Measurements from ENCODE around the gene DDX50.
A peak's percentile ranks its signal among the peaks of the same experiment; 100 is the strongest.

The DDX50 gene

DNA sequence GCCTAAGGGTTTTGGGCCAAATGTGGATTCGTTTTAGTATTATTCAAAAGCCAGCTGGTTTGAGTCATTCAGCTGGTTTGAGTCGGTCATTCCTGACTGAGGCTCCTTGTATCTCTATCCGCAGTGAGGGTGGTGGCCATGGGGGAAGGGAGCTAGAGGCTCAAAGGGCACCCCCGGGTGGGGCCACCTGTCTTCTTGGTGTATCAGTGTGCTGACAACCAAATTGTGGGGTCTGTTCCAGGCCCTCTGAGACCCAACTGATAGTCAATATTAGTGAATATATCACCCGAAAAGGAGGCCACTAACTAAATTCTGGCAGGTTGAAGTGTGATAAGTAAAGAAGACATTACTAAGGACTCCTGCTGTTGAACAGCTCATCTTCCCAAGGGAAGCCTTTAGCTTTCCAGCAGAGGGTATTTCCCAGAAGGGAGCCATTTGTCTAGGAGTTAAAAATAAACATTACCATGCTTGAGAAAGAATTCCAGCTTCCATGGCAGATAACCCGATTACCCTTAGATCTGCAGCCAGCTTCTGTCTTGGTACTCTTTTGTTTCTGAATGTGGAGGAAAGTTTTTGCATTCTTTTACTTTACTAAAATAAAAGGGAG is 29.9 kb upstream of the DDX50 start:
- Histone ChIP-seq H3K4me3 (ENCODE audit: severe bottlenecking) (no peak overlapping the region), H3K4me1 (ENCODE audit: insufficient read depth, poor library complexity, severe bottlenecking) (no peaks in the 10 kb centered on the region), H3K27ac (ENCODE audit: poor library complexity, severe bottlenecking) (no peak overlapping the region), H3K9me3 (ENCODE audit: severe bottlenecking) (no peaks in the 10 kb centered on the region), H3K27me3 (ENCODE audit: insufficient read depth, poor library complexity, severe bottlenecking) (no peaks in the 10 kb centered on the region), H3K36me3 (ENCODE audit: low read depth) (no peaks in the 10 kb centered on the region)
- DNase-seq (ENCODE audit: low spot score) (no peak), ATAC-seq (ENCODE audit: low read depth) (no peak)
- TF ChIP-seq CTCF (IDR thresholded peaks at IDR 0.05; ENCODE audit: poor library complexity, severe bottlenecking), result no peak

DNA sequence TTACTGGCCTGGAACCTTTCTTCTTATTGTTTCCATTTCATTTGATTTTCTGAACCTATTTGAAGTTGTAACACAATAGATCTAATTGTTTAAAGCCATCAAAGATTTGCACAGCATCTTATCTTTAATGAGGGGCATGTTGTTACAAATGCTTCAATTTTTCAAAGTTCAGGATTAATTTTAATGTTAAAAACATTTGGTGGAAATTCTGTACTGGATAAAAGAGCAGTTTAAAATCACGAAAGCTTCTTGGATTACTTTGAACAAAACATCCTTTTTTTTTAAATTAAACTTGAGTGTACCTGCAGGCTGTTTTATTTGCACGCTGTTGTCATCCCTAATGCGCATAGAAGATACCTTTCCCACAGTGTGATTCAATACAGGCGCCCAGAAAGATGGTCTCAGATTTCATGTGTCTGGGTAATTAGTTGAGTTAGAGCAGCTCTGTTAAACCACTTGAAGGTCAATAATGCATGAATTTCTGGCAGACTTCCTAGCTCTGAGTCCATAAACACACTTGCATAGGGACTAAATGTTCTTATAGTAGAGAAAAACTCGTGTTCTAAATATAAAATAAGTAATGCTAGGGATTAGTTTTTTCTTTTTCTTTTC is 29.3 kb upstream of the DDX50 start:
- ATAC-seq (ENCODE audit: low read depth), result 0 out of 3 replicates have a peak, but pooled peaks have one; percentile 44
- no peak for TF ChIP-seq CTCF (IDR thresholded peaks at IDR 0.05; ENCODE audit: poor library complexity, severe bottlenecking)
- no peaks in the 10 kb centered on the region for H3K36me3 ChIP-seq (ENCODE audit: low read depth)
- no peaks in the 10 kb centered on the region for H3K27me3 ChIP-seq (ENCODE audit: insufficient read depth, poor library complexity, severe bottlenecking)
- no peaks in the 10 kb centered on the region for H3K9me3 ChIP-seq (ENCODE audit: severe bottlenecking)
- DNase-seq (ENCODE audit: low spot score), result no peak
- H3K4me1 ChIP-seq (ENCODE audit: insufficient read depth, poor library complexity, severe bottlenecking), result no peaks in the 10 kb centered on the region
- no peak overlapping the region for H3K4me3 ChIP-seq (ENCODE audit: severe bottlenecking)
- H3K27ac ChIP-seq (ENCODE audit: poor library complexity, severe bottlenecking), result no peak overlapping the region

DNA sequence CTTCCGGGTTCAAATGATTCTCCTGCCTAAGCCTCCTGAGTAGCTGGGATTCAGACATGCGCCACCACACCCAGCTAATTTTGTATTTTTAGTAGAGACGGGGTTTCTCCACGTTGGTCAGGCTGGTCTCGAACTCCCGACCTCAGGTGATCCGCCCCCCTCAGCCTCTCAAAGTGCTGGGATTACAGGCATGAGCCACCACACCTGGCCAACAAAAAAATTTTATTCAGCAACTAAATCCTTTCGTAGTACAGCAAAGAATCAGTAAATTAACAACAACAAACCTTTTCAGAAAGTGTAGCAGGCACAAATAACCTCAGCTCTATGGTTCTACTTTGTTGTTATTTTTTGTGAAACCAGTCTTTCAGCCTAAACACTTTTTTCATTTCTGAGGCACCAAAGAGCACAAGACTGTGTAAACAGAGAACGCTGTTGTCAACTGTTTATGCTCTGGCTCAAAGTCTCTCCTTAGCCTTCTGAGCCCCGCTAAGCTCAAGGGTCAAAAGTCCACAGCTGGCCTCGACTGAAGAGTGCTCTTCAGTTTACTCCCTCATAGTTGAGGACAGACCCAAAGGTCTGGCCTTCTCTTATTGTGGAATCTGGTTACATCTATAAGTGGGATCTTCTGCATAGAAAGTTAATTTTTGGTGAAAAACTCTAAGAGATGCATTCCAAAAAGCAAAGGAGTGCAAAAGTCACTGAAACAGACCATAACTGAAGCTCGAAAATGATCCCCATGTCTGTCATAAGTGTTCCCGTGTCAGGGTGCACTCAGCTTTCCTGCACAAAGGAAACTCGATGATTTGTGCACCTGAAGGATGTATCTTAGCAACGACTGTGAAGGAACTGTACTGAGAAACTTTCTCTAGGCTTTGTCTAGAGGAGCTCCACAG is 24.6 kb upstream of the DDX50 start:
- H3K36me3 ChIP-seq (ENCODE audit: low read depth), result no peaks in the 10 kb centered on the region
- DNase-seq (ENCODE audit: low spot score) (no peak), ATAC-seq (ENCODE audit: low read depth) (no peak)
- H3K4me1 ChIP-seq (ENCODE audit: insufficient read depth, poor library complexity, severe bottlenecking), result no peaks in the 10 kb centered on the region
- H3K27ac ChIP-seq (ENCODE audit: poor library complexity, severe bottlenecking), result no peak overlapping the region
- TF ChIP-seq CTCF (IDR thresholded peaks at IDR 0.05; ENCODE audit: poor library complexity, severe bottlenecking), result no peak
- H3K9me3 ChIP-seq (ENCODE audit: severe bottlenecking), result no peaks in the 10 kb centered on the region
- H3K4me3 ChIP-seq (ENCODE audit: severe bottlenecking), result no peak overlapping the region
- H3K27me3 ChIP-seq (ENCODE audit: insufficient read depth, poor library complexity, severe bottlenecking), result no peaks in the 10 kb centered on the region

- H3K4me1 ChIP-seq (ENCODE audit: insufficient read depth, poor library complexity, severe bottlenecking), result no peaks in the 10 kb centered on the region
- no peak for TF ChIP-seq CTCF (IDR thresholded peaks at IDR 0.05; ENCODE audit: poor library complexity, severe bottlenecking)
- DNase-seq (ENCODE audit: low spot score), result no peak
- ATAC-seq (ENCODE audit: low read depth), result no peak
- H3K36me3 ChIP-seq (ENCODE audit: low read depth), result no peaks in the 10 kb centered on the region
- H3K4me3 ChIP-seq (ENCODE audit: severe bottlenecking), result no peak overlapping the region
- H3K27ac ChIP-seq (ENCODE audit: poor library complexity, severe bottlenecking), result no peak overlapping the region
- H3K27me3 ChIP-seq (ENCODE audit: insufficient read depth, poor library complexity, severe bottlenecking), result no peaks in the 10 kb centered on the region
- H3K9me3 ChIP-seq (ENCODE audit: severe bottlenecking), result no peaks in the 10 kb centered on the region
Observed at GRCh38 chr10:68877482-68878110, 23.5 kb upstream of the DDX50 start.
